CD14-positive monocyte (primary cell): ENCODE results near the gene PCDH15. TPM values are rescaled to one million over a fixed set of nuclear protein-coding genes. Genes with fewer than 3 reads are reported as not detected.

Source experiments
- DNase-seq, 3 donors: peaks; one replicate each; pipeline ENCODE4 v3.0.0-alpha.2; 2011 to 2022
- H2AFZ ChIP-seq: 2 replicates; pipeline ENCODE4 v1.6.0; 2012; ENCODE audit warnings: mild to moderate bottlenecking, low read depth, low read length, inconsistent platforms; ENCODE audit not compliant: insufficient read depth, poor library complexity, severe bottlenecking
- H3K27ac ChIP-seq, 2 donors: 1 replicate in 1 of 2; 2 replicates in 1 of 2; pipeline ENCODE4 v1.5.1; 2012 to 2013; ENCODE audit warnings: low read length in 2 of 2, control low read depth in 1 of 2, inconsistent platforms in 1 of 2, low read depth in 1 of 2, mild to moderate bottlenecking in 1 of 2
- H3K27me3 ChIP-seq, 2 donors: one replicate each; pipeline versions ENCODE4 v1.6.0 to v1.6.1; 2011 to 2013; ENCODE audit warnings: low read length in 2 of 2; ENCODE audit not compliant: control insufficient read depth in 2 of 2, insufficient read depth in 2 of 2
- H3K36me3 ChIP-seq, 2 donors: replicated peaks in 1 of 2; 1 replicate in 1 of 2; 2 replicates in 1 of 2; pipeline versions ENCODE4 v1.5.1 to v1.6.1; 2012 to 2013; ENCODE audit warnings: low read length in 2 of 2, control low read depth in 1 of 2, inconsistent platforms in 1 of 2, mild to moderate bottlenecking in 1 of 2; ENCODE audit not compliant: insufficient read depth in 2 of 2, control insufficient read depth in 1 of 2
- H3K4me1 ChIP-seq, 2 donors: 1 replicate in 1 of 2; 2 replicates in 1 of 2; pipeline versions ENCODE4 v1.5.1 to v1.6.1; 2012 to 2013; ENCODE audit warnings: low read length in 2 of 2, control low read depth in 1 of 2, inconsistent platforms in 1 of 2, mild to moderate bottlenecking in 1 of 2, moderate library complexity in 1 of 2; ENCODE audit not compliant: insufficient read depth in 2 of 2, control insufficient read depth in 1 of 2
- H3K4me2 ChIP-seq: replicated peaks from 2 replicates; pipeline ENCODE3; 2012; ENCODE audit warnings: low read length, moderate library complexity, mild to moderate bottlenecking; ENCODE audit not compliant: poor library complexity, severe bottlenecking; ENCODE audit errors: extremely low read depth
- H3K4me3 ChIP-seq, 3 experiments: fragments of 200-600 bp in 1 of 3; sonication (generic) in 1 of 3; replicated peaks in 1 of 3; 1 replicate in 2 of 3; 2 replicates in 1 of 3; pipeline ENCODE4 v1.5.1; 2011 to 2013; ENCODE audit warnings: low read length in 3 of 3, mild to moderate bottlenecking in 3 of 3, control low read depth in 2 of 3, low read depth in 2 of 3, inconsistent platforms in 1 of 3, moderate library complexity in 1 of 3
- H3K79me2 ChIP-seq: 2 replicates; pipeline ENCODE4 v1.6.0; 2012; ENCODE audit warnings: mild to moderate bottlenecking, control low read depth, inconsistent platforms, low read length, moderate library complexity; ENCODE audit not compliant: insufficient read depth
- H3K9ac ChIP-seq: 2 replicates; pipeline ENCODE4 v1.6.0; 2017; ENCODE audit warnings: low read length, mild to moderate bottlenecking; ENCODE audit not compliant: insufficient read depth, poor library complexity, severe bottlenecking
- H3K9me3 ChIP-seq, 2 donors: replicated peaks in 1 of 2; 1 replicate in 1 of 2; 2 replicates in 1 of 2; pipeline versions ENCODE4 v1.5.1 to v1.6.1; 2012 to 2013; ENCODE audit warnings: low read length in 2 of 2, control low read depth in 1 of 2; ENCODE audit not compliant: control insufficient read depth in 1 of 2, insufficient read depth in 1 of 2
- H4K20me1 ChIP-seq: 2 replicates; pipeline ENCODE4 v1.6.0; 2012; ENCODE audit warnings: mild to moderate bottlenecking, low read length, control low read depth, moderate library complexity; ENCODE audit not compliant: insufficient read depth
- H3K27ac Mint-ChIP-seq, 7 donors: one replicate each; pipeline ENCODE4 v1.8.0; 2020; ENCODE audit warnings: mild to moderate bottlenecking in 7 of 7, mixed read lengths in 7 of 7, moderate library complexity in 6 of 7, inconsistent platforms in 2 of 7
- H3K27me3 Mint-ChIP-seq, 3 donors: one replicate each; pipeline ENCODE4 v1.8.0; 2021 to 2022; ENCODE audit warnings: low read depth in 3 of 3, mild to moderate bottlenecking in 3 of 3, mixed read lengths in 3 of 3, moderate library complexity in 3 of 3, inconsistent platforms in 1 of 3
- H3K36me3 Mint-ChIP-seq, 2 donors: one replicate each; pipeline ENCODE4 v1.8.0; 2020; ENCODE audit warnings: mixed read lengths in 2 of 2, inconsistent platforms in 1 of 2, mild to moderate bottlenecking in 1 of 2
- H3K4me1 Mint-ChIP-seq: one replicate; pipeline ENCODE4 v1.8.0; 2020; ENCODE audit warnings: mild to moderate bottlenecking, mixed read lengths
- H3K4me3 Mint-ChIP-seq, 2 donors: one replicate each; pipeline ENCODE4 v1.8.0; 2020; ENCODE audit warnings: mild to moderate bottlenecking in 2 of 2, mixed read lengths in 2 of 2, moderate library complexity in 1 of 2
- H3K9me3 Mint-ChIP-seq, 7 donors: one replicate each; pipeline ENCODE4 v1.8.0; 2020 to 2022; ENCODE audit warnings: mixed read lengths in 7 of 7, mild to moderate bottlenecking in 6 of 7, moderate library complexity in 6 of 7, inconsistent platforms in 2 of 7
- CTCF ChIP-seq: fragments of 200-600 bp; IDR thresholded peaks from one replicate; pipeline ENCODE4 v1.8.0; 2022; ENCODE audit warnings: antibody characterized with exemption, mild to moderate bottlenecking
- WGBS: methylation state at CpG from one replicate; pipeline ENCODE4 v1.1.5; 2013; ENCODE audit warnings: missing lambda C conversion rate; ENCODE audit not compliant: insufficient coverage; 5-methylcytosine and 5-hydroxymethylcytosine counted together
- intact Hi-C, 2 donors: fragments of 100-400 bp; cut with micrococcal nuclease; formaldehyde crosslinking; loops; one replicate each; pipeline versions ENCODE4 v1.15.0 to v1.15.1; 2023
- polyA plus RNA-seq, 3 donors: library from polyadenylated mRNA; depleted of rRNA in 1 of 3; unstranded in 2 of 3; stranded (reverse) in 1 of 3; fragments of 300-500 nt in 2 of 3; fragments of >200 nt in 1 of 3; fragmentation: Illumina TruSeq in 2 of 3; gene quantifications; 1 replicate in 2 of 3; 2 replicates in 1 of 3; pipeline ENCODE4 v1.2.3, GENCODE V29; 2012 to 2021

Gene PCDH15
- polyA plus RNA-seq, 3 donors, result not detected

DNA sequence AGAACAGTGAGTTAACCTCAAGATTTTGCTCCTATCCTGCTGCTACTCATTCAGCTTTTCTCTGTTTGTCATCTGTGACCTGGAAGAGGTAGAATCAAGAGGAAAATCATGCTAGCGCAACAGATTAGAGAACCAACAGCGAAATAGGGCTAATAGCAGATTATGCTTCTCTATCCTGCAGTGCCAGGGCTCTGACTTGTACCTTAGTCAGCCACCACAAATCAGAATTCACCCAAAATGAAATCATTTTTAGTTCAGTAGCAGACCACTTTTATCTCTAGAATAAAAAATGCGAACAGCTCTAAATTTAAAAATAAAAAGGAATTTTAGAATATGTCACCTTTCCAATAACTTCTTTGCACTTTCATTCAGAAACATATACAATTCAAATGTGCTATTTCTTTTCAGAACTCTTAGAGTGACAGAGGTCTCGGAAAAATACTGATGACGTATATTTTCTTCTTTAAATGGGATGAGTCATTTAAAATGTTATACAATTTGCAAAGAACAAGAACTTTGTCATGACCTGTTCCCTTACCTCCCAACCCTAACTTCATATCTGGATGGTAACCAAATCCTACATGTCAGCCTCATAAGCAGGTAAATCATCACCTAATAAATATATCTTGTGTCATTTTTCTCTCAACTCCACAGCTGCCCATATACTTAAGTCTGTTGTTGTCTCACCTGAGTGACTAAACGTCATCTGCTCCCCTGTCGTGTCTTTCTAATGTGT lies 896.4 kb downstream of the PCDH15 start:
- intact Hi-C loops, result no loop called here
- Histone ChIP-seq H3K4me1 (no peaks in the 10 kb centered on the region), H3K79me2 (no peaks in the 10 kb centered on the region), H3K27me3 (no peaks in the 10 kb centered on the region), H3K36me3 (no peaks in the 10 kb centered on the region), H2AFZ (no peak overlapping the region), H3K4me3 (no peak overlapping the region), H3K4me2 (no peak overlapping the region), H4K20me1 (no peaks in the 10 kb centered on the region), H3K27ac (no peak overlapping the region), H3K9me3 (peaks cover 0 to 3% of the 10 kb centered on the region in 2 donors), H3K9ac (no peak overlapping the region)
- H3K36me3 Mint-ChIP-seq, result no peaks in the 10 kb centered on the region
- no peak overlapping the region for H3K27ac Mint-ChIP-seq
- H3K4me1 Mint-ChIP-seq, result no peaks in the 10 kb centered on the region
- DNase-seq, result no peak
- no peak overlapping the region for H3K4me3 Mint-ChIP-seq
- H3K27me3 Mint-ChIP-seq, result peaks cover 0 to 2% (median 0%) of the 10 kb centered on the region in 3 donors
- H3K9me3 Mint-ChIP-seq, result peaks cover 0 to 3% (median under 1%) of the 10 kb centered on the region in 7 donors
- TF ChIP-seq CTCF, result no peak
- WGBS, result 100% methylated on average over 2 of the region's 7 CpGs

GRCh38 chr10:53903756-53904155 lies 897.3 kb downstream of the PCDH15 start:
- Mint-ChIP-seq H3K4me3 (no peak overlapping the region), H3K27ac (no peak overlapping the region), H3K27me3 (peaks cover 0 to 2% (median 0%) of the 10 kb centered on the region in 3 donors), H3K4me1 (no peaks in the 10 kb centered on the region), H3K9me3 (peaks cover 0 to 2% (median 0%) of the 10 kb centered on the region in 7 donors), H3K36me3 (no peaks in the 10 kb centered on the region)
- no peak for TF ChIP-seq CTCF
- Histone ChIP-seq H3K4me2 (no peak overlapping the region), H3K79me2 (no peaks in the 10 kb centered on the region), H3K9me3 (no peaks in the 10 kb centered on the region), H3K4me1 (no peaks in the 10 kb centered on the region), H3K4me3 (no peak overlapping the region), H3K27me3 (no peaks in the 10 kb centered on the region), H3K27ac (no peak overlapping the region), H3K9ac (no peak overlapping the region), H3K36me3 (no peaks in the 10 kb centered on the region), H4K20me1 (no peaks in the 10 kb centered on the region), H2AFZ (no peak overlapping the region)
- DNase-seq, result no peak
- intact Hi-C loops, result no loop called here
- WGBS, result no CpG with 5 or more reads among the region's 1 CpG
